Endothelial cell of umbilical vein (primary cell): ENCODE results near the gene MAP6.

ENCODE experiments used
- EZH2 ChIP-seq: IDR thresholded peaks from 2 replicates; pipeline ENCODE4 v1.6.1; 2012; ENCODE audit warnings: borderline replicate concordance, low read depth, mild to moderate bottlenecking, moderate library complexity, low read length, inconsistent platforms; ENCODE audit not compliant: severe bottlenecking
- MYC ChIP-seq: IDR thresholded peaks from one replicate; pipeline ENCODE4 v1.6.1; 2011; ENCODE audit warnings: mild to moderate bottlenecking, low read depth, low read length
- POLR2A ChIP-seq: IDR thresholded peaks from 2 replicates; pipeline ENCODE4 v1.6.1; 2012; ENCODE audit warnings: low read depth, mild to moderate bottlenecking, control low read depth, low read length
- TF ChIP-seq, protein P1 (sequence below), 2 donors: IDR thresholded peaks; 1 replicate in 1 of 2; 2 replicates in 1 of 2; pipeline ENCODE4 v1.5.1; 2011; ENCODE audit warnings: low read length in 2 of 2, mild to moderate bottlenecking in 2 of 2, moderate library complexity in 2 of 2, control low read depth in 1 of 2, inconsistent platforms in 1 of 2, low read depth in 1 of 2; ENCODE audit not compliant: insufficient read depth in 1 of 2; ENCODE audit errors: extremely low read depth in 1 of 2

DNA sequence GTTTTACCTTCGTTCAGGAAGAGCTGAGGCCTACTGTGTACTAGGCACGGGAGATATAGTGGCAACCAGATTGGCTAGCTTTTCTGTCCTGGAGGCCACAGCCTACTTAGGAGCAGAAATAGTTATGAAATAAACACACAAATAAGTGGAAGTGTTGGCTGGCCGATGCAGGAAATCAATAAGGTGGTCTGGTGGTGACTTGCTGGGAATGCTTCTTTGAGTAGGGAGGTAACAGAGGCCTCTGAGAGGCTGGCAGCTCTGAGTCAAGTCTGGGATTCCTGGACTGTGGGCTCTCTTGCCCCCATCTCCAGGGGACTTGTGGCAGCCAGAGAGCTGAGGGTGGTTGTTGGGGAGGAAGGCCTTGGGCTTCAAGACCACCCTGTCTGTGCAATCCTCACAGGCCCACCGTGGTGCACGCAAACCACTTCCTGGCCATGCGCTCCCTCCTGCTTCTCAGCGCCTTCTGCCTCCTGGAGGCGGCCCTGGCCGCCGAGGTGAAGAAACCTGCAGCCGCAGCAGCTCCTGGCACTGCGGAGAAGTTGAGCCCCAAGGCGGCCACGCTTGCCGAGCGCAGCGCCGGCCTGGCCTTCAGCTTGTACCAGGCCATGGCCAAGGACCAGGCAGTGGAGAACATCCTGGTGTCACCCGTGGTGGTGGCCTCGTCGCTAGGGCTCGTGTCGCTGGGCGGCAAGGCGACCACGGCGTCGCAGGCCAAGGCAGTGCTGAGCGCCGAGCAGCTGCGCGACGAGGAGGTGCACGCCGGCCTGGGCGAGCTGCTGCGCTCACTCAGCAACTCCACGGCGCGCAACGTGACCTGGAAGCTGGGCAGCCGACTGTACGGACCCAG is 102.7 kb downstream of the MAP6 start:
- TF ChIP-seq POLR2A (no peak), MYC (no peak), EZH2 (no peak)
- TF ChIP-seq, protein P1, sequence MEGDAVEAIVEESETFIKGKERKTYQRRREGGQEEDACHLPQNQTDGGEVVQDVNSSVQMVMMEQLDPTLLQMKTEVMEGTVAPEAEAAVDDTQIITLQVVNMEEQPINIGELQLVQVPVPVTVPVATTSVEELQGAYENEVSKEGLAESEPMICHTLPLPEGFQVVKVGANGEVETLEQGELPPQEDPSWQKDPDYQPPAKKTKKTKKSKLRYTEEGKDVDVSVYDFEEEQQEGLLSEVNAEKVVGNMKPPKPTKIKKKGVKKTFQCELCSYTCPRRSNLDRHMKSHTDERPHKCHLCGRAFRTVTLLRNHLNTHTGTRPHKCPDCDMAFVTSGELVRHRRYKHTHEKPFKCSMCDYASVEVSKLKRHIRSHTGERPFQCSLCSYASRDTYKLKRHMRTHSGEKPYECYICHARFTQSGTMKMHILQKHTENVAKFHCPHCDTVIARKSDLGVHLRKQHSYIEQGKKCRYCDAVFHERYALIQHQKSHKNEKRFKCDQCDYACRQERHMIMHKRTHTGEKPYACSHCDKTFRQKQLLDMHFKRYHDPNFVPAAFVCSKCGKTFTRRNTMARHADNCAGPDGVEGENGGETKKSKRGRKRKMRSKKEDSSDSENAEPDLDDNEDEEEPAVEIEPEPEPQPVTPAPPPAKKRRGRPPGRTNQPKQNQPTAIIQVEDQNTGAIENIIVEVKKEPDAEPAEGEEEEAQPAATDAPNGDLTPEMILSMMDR (IDR thresholded peaks at IDR 0.05; ENCODE audit: extremely low read depth in 1 of 2, insufficient read depth in 1 of 2, low read depth in 1 of 2, low read length in 2 of 2) = no peak
